ENCODE results near the gene MTOR.
"Not testable (repeated sequence)": the region's sequence is repeated elsewhere in the genome, so short reads cannot be mapped to it uniquely, and the experiment has no call there.

Gene MTOR

DNA sequence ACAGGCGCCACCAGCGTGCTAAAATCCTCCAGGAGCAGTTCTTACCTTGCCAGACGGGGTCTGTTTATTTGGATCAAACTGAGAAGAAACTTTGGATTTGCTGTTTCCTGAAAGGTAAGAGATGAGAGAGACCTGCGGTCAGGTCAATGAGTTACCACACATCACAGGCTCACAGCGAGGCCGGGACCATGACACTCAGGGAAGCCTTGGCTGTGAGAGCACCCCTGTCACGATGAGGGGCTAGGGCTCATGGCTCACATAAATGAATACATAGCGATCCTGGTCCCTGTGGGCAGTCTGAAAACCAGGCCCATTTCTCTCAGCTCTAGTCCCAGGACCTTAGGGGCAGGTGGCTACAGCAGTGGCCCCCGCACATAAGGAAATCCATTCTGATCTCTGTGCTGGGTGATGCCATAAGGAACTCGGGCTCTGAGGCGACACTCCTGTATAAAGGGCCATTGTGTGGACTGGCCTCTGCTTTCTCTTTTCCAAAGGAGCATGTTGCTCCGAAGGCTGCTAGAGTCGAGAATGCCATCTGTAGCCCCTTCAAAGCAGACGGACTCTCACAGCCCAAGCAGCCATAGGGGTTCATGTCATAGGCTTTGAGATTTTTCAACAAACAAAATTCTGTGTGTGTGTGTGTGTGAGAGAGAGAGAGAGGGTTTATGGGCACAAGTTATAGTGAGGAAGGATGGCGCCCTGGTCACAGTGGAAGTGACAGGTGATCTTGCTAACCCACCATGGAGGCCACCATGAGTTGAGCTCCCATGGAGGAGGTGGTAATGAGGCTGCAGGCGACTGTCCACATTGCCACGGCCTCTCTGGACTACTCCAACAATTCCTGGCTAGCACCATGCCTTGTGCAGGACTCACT lies 193.5 kb downstream of the MTOR start:
- Histone ChIP-seq H3K27me3 (ENCODE audit: low read depth, low read length) (no peaks in the 10 kb centered on the region), H3K9me3 (ENCODE audit: control insufficient read depth in 1 of 2, low read length in 2 of 2) (no peaks in the 10 kb centered on the region), H3K4me1 (ENCODE audit: control insufficient read depth in 1 of 2, insufficient read depth in 2 of 2, low read length in 2 of 2) (no peaks in the 10 kb centered on the region), H3K36me3 (ENCODE audit: control insufficient read depth in 1 of 2, insufficient read depth in 2 of 2, low read length in 2 of 2) (peaks cover 55 to 84% of the 10 kb centered on the region in 2 donors), H3K27ac (ENCODE audit: low read length) (no peak overlapping the region), H3K4me3 (ENCODE audit: low read depth in 1 of 2, low read length in 2 of 2) (no peak overlapping the region)

DNA sequence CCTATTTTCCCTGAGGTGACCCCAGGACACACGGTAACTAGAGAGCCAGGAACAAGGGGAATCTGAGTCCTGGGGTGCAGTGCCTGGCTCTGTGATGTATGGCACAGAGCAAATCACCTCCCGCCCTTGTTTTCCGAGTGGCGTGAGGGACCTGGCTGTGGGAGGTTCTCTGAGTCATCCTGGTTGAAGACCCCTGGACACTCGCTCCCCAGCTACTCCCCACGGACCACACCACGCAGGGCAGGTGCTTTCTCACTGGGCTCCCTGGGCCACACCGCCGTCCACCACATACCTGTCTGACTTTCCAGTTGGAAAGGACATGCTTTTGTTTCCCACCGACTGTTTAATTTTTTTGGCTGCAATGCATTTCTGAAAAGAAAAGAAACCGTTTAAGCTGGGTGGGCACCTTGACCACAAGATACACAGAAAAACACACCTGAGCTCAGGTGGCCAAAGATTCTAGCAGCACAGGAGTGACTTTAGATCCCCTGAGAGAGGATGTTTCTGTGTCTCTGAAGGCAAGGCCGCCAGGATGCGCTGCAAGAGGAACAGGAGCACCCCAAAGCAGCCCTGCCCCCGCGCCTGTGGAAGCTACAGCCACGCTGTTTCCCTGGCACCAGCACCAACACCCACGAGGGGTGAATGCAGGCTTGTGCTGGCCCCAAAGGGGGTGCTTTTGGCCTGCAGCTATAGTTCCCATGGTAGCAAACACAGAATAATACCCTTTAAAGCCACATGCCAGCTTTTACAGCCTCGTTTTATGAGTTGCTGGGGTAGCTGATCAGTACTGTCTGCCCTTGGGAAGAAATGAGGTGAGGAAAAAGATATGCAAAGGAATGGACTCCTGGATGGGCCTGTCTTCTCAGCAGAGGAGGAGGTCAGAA lies 194.4 kb downstream of the MTOR start:
- H3K4me1 ChIP-seq (ENCODE audit: control insufficient read depth in 1 of 2, insufficient read depth in 2 of 2, low read length in 2 of 2): no peaks in the 10 kb centered on the region
- H3K27ac ChIP-seq (ENCODE audit: low read length): no peak overlapping the region
- no peaks in the 10 kb centered on the region for H3K9me3 ChIP-seq (ENCODE audit: control insufficient read depth in 1 of 2, low read length in 2 of 2)
- no peaks in the 10 kb centered on the region for H3K27me3 ChIP-seq (ENCODE audit: low read depth, low read length)
- H3K4me3 ChIP-seq (ENCODE audit: low read depth in 1 of 2, low read length in 2 of 2): no peak overlapping the region
- peaks cover 53 to 81% of the 10 kb centered on the region in 2 donors for H3K36me3 ChIP-seq (ENCODE audit: control insufficient read depth in 1 of 2, insufficient read depth in 2 of 2, low read length in 2 of 2)

DNA sequence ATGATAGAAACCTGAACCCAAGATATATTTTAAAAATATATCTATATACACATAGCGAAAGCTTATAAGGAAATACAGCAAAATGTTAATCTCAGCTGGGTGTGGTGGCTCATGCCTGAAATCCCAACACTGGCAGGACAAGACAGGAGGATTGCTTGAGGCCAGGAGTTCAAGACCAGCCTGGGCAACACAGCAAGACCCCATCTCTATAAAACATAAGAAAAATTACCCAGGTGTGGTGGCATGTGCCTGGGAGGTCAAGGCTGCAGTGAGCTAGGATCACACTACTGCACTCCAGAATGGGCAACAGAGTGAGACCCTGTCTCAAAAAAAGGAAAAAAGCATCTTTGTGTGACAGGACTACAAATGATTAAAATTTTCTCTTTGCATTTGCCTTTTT lies 196.6 kb downstream of the MTOR start:
- Histone ChIP-seq H3K36me3 (ENCODE audit: control insufficient read depth in 1 of 2, insufficient read depth in 2 of 2, low read length in 2 of 2) (peaks cover 33 to 61% of the 10 kb centered on the region in 2 donors), H3K4me1 (ENCODE audit: control insufficient read depth in 1 of 2, insufficient read depth in 2 of 2, low read length in 2 of 2) (peaks cover 0 to 11% of the 10 kb centered on the region in 2 donors), H3K4me3 (ENCODE audit: low read depth in 1 of 2, low read length in 2 of 2) (no peak overlapping the region), H3K9me3 (ENCODE audit: control insufficient read depth in 1 of 2, low read length in 2 of 2) (no peaks in the 10 kb centered on the region), H3K27me3 (ENCODE audit: low read depth, low read length) (no peaks in the 10 kb centered on the region), H3K27ac (ENCODE audit: low read length) (no peak overlapping the region)

DNA sequence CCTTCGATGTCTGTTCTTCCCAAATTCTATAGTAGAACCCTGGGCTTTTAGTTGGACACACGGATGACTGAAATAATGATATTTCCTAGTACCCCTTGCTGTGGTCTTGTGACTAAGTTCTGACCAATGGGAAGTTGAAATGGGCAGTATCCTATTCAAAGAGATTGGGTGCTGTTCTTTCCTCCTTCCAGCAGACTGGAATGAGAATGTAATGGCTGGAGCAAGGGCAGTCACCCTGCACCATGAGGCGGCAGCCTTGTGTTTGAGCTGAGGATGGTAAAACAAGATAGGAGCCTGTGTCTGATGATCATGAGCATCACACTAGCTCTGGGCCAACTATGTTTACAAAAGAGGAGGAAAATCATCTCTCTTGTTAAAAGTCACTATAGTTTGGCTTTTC lies 197.4 kb downstream of the MTOR start:
- Histone ChIP-seq H3K36me3 (ENCODE audit: control insufficient read depth in 1 of 2, insufficient read depth in 2 of 2, low read length in 2 of 2) (peaks cover 32 to 55% of the 10 kb centered on the region in 2 donors), H3K4me3 (ENCODE audit: low read depth in 1 of 2, low read length in 2 of 2) (no peak overlapping the region)

DNA sequence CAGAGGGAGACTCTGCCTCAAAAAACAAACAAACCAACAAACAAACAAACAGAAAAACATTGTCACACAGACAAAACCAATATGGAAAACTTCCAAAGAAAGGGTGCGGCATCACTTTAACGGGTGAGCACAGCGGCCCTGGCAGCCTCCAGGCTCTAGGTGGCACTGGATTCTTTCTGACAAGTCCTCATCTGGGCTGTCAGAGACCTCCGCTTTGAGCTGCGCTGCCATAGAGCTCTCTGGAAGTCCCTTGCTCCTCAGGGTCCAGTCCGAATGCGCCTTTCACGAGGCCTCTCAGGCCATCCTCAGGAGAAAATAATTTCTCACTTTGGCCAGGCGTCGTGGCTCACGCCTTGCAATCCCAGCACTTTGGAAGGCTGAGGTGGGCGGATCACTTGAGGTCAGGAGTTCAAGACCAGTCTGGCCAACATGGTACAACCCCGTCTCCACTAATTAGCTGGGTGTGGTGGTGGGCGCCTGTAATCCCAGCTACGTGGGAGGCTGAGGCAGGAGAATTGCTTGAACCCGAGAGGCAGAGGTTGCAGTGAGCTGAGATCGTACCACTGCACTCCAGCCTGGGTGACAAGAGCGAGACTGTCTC lies 198.3 kb downstream of the MTOR start:
- not testable (repeated sequence) for H3K27me3 ChIP-seq (ENCODE audit: low read depth, low read length); H3K4me3 ChIP-seq (ENCODE audit: low read depth in 1 of 2, low read length in 2 of 2); H3K27ac ChIP-seq (ENCODE audit: low read length); H3K9me3 ChIP-seq (ENCODE audit: control insufficient read depth in 1 of 2, low read length in 2 of 2)
- Histone ChIP-seq H3K4me1 (ENCODE audit: control insufficient read depth in 1 of 2, insufficient read depth in 2 of 2, low read length in 2 of 2) (peaks cover 0 to 18% of the 10 kb centered on the region in 2 donors), H3K36me3 (ENCODE audit: control insufficient read depth in 1 of 2, insufficient read depth in 2 of 2, low read length in 2 of 2) (peaks cover 29 to 46% of the 10 kb centered on the region in 2 donors)

More for the DNA sequence above, 197.4 kb downstream of the MTOR start:
- H3K27me3 ChIP-seq (ENCODE audit: low read depth, low read length): no peaks in the 10 kb centered on the region
- no peaks in the 10 kb centered on the region for H3K9me3 ChIP-seq (ENCODE audit: control insufficient read depth in 1 of 2, low read length in 2 of 2)
- no peak overlapping the region for H3K27ac ChIP-seq (ENCODE audit: low read length)
- H3K4me1 ChIP-seq (ENCODE audit: control insufficient read depth in 1 of 2, insufficient read depth in 2 of 2, low read length in 2 of 2): peaks cover 0 to 16% of the 10 kb centered on the region in 2 donors

DNA sequence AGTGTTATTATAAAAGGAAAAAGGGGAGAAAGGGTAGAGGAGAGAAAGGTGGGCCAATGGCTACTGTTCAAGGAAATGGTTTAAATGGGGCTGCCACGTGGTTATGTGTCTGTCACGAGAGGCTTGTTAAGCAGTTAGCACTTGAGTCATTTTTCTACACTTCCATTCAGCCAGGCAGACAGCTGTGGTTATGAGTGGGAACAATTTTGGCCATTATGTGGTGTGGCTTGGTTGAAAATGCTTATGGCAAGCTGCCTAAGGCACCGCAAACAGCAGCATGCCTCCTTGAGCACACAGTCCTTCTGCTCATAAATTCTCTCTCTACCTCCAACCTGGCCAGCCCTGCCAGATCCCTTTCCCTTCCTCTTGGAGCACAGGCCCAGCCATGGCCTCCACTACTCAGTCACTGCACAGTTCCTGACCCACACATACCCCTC lies 199.4 kb downstream of the MTOR start:
- no peak overlapping the region for H3K27ac ChIP-seq (ENCODE audit: low read length)

DNA sequence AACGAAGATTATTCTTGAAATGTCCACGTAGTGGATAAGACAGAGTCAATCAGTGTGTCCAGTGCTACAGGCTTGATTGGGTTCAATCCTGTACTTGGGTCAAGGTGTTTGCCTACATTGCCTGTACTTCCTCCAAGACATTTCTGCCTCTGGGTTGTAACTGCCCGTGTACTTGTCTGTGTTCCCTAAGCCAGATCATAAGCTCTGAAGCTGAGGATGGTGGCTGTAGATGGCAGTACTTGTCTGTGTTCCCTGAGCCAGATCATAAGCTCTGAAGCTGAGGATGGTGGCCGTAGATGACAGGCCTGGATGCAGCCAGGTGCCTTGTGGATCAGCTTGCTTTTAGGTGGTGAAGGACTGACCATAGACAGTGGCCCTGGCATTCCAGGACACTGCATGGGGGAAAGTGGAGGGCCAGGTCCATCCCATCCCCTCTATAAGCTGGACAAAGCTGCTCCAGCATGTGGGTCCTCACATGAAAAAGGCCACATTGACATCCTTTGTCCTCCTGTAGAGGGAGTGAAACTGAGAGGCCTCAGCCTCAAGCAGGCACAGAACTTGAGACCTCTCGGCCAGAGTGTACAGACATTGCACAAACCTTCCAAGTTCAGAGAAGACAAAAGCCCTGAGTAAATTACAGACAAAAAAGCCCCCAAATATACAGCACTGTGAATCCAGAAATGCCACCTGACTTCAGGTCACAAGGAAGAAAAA lies 200.5 kb downstream of the MTOR start:
- no peaks in the 10 kb centered on the region for H3K27me3 ChIP-seq (ENCODE audit: low read depth, low read length)
- H3K27ac ChIP-seq (ENCODE audit: low read length): no peak overlapping the region
- H3K9me3 ChIP-seq (ENCODE audit: control insufficient read depth in 1 of 2, low read length in 2 of 2): no peaks in the 10 kb centered on the region
- peaks cover 0 to 24% of the 10 kb centered on the region in 2 donors for H3K4me1 ChIP-seq (ENCODE audit: control insufficient read depth in 1 of 2, insufficient read depth in 2 of 2, low read length in 2 of 2)
- H3K36me3 ChIP-seq (ENCODE audit: control insufficient read depth in 1 of 2, insufficient read depth in 2 of 2, low read length in 2 of 2): peaks cover 13 to 29% of the 10 kb centered on the region in 2 donors
- no peak overlapping the region for H3K4me3 ChIP-seq (ENCODE audit: low read depth in 1 of 2, low read length in 2 of 2)

More for the DNA sequence above, 199.4 kb downstream of the MTOR start:
- H3K36me3 ChIP-seq (ENCODE audit: control insufficient read depth in 1 of 2, insufficient read depth in 2 of 2, low read length in 2 of 2): peaks cover 18 to 35% of the 10 kb centered on the region in 2 donors
- H3K4me1 ChIP-seq (ENCODE audit: control insufficient read depth in 1 of 2, insufficient read depth in 2 of 2, low read length in 2 of 2): peaks cover 0 to 24% of the 10 kb centered on the region in 2 donors
- H3K4me3 ChIP-seq (ENCODE audit: low read depth in 1 of 2, low read length in 2 of 2): no peak overlapping the region
- no peaks in the 10 kb centered on the region for H3K9me3 ChIP-seq (ENCODE audit: control insufficient read depth in 1 of 2, low read length in 2 of 2)
- no peaks in the 10 kb centered on the region for H3K27me3 ChIP-seq (ENCODE audit: low read depth, low read length)

DNA sequence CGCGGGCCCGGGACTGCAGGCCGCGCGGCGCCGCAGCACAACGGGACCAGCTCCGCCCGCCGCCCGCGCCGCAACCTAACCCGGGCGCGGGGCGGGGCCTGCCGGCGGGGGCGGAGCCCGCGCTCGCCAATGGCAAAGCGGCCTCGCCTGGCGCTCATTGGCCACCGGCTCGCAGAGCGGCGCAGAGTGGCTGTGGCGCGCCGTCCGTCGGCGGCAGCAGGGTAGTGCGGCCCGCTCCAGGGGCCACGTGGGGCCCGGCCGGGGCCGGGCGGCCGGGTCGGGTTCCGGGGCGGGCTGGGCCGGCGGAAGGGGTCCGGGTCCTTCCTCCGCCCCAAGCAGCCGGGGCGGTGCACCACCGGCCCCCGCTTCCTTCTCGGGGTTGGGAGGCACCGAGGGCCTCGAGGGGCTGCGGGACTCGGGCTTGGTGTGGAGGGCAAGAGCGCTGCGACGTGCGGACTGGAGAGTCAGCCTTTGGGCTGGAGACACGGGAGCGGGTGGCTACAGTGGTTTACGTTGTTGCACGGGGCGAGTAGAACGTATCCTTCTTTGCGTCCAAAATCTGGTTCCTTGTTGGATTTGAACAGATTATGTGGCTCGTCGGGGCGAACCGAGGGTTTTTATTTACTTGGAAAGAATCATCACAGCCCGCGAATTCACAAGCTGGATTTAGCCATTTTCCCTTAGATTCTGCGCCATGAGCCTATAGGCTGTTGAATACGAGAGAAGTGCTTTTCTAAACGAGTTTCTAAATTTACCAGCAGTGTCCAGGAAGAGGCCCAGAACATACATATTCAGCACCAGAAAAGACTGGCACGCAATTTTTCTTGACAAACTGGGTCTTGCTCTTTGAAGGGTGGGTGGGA lies 202.2 kb downstream of the MTOR start, which contains the start of gene SRM:
SRM (minus strand) TSS at position 51 of the 863 bp plus-strand sequence. CDS start 75 bp downstream, outside the sequence.
- H3K4me3 ChIP-seq (ENCODE audit: low read depth in 1 of 2, low read length in 2 of 2): peak within 1 kb of the TSS; percentile 92 to 93
- peaks cover 0 to 24% of the 10 kb centered on the region in 2 donors for H3K4me1 ChIP-seq (ENCODE audit: control insufficient read depth in 1 of 2, insufficient read depth in 2 of 2, low read length in 2 of 2)
- H3K27ac ChIP-seq (ENCODE audit: low read length): peak within 1 kb of the TSS; percentile 76
- H3K36me3 ChIP-seq (ENCODE audit: control insufficient read depth in 1 of 2, insufficient read depth in 2 of 2, low read length in 2 of 2): peaks cover 11 to 26% of the 10 kb centered on the region in 2 donors
- H3K9me3 ChIP-seq (ENCODE audit: control insufficient read depth in 1 of 2, low read length in 2 of 2): no peaks in the 10 kb centered on the region
- no peaks in the 10 kb centered on the region for H3K27me3 ChIP-seq (ENCODE audit: low read depth, low read length)

DNA sequence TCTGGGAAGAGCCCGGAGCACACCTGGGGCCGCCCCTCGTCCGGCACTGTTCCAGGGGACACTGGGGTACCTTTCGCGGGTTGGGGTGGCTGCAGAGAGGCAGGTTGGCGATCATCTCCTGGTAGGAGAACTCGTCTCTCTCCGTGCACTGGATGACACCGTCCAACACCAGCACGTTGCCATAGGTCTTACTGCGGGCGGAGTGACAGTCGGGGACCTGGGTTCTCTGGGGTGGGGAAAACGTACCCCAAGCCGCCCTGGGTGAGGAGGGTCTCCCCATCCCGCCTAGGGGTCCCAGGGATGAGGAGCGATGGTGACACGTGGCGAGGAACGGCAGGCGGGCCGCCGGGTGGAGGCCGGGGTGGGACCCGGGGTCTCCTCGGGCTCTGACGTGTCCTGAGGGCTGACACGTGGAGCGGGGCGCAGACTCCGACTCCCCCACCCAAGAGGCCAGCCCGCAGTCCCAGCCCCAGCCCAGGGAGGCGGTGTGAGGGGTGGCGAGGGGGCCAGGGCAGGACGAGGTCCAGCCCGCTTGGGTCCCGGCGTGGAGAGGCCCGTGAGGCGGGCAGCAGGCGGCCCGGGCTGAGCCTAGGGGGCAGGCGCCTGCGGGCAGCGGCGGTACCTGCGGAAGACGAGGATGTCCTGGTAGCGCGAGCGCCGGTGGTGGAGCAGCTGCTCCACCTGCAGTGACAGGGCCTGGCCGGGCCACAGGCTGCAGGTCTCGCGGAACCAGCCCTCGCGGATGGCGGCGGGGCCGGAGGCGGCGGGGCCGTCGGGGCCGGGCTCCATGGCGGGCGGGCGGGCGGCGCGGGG lies 203.0 kb downstream of the MTOR start:
- Histone ChIP-seq H3K4me1 (ENCODE audit: control insufficient read depth in 1 of 2, insufficient read depth in 2 of 2, low read length in 2 of 2) (peaks cover 0 to 24% of the 10 kb centered on the region in 2 donors), H3K36me3 (ENCODE audit: control insufficient read depth in 1 of 2, insufficient read depth in 2 of 2, low read length in 2 of 2) (peaks cover 6 to 21% of the 10 kb centered on the region in 2 donors), H3K27ac (ENCODE audit: low read length) (no peak overlapping the region), H3K27me3 (ENCODE audit: low read depth, low read length) (no peaks in the 10 kb centered on the region), H3K4me3 (ENCODE audit: low read depth in 1 of 2, low read length in 2 of 2) (peak overlapping the region; percentile 67 to 92), H3K9me3 (ENCODE audit: control insufficient read depth in 1 of 2, low read length in 2 of 2) (no peaks in the 10 kb centered on the region)
